GM19395 (cell line): ENCODE results near the gene SH3PXD2A.

ENCODE experiments used
- ATAC-seq: cut with Tn5 transposase; IDR thresholded peaks from one replicate; pipeline ENCODE4 v1.9.1; 2021; ENCODE audit warnings: mild to moderate bottlenecking, moderate library complexity; ENCODE audit not compliant: unreplicated experiment

Gene SH3PXD2A

GRCh38 chr10:103727991-103728689 lies 127.2 kb downstream of the SH3PXD2A start:
- no peak for ATAC-seq

GRCh38 chr10:103727546-103727963 lies 127.8 kb downstream of the SH3PXD2A start:
- no peak for ATAC-seq

- ATAC-seq, result no peak
Observed at GRCh38 chr10:103726637-103727036, 128.7 kb downstream of the SH3PXD2A start.

GRCh38 chr10:103725242-103725641 lies 130.1 kb downstream of the SH3PXD2A start:
- ATAC-seq, result no peak

DNA sequence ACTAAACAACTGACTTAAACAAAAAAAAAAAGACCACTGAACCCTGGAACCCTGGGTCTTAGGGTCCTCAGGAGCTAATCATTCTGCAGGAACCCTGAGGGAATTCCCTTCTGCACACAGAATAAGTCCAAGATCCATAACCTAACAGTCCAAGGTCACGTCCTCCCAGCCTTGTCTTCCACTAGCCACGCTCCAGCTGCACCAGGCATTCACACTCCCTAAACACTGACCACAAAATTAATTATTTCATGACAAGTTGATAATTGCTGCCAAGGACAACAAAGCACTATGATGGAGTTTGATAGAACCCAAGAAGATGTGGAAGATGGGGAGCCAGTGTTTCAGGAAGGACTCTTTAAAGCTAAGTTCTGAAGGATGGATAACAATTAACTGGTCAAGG lies 130.6 kb downstream of the SH3PXD2A start:
- ATAC-seq, result no peak

DNA sequence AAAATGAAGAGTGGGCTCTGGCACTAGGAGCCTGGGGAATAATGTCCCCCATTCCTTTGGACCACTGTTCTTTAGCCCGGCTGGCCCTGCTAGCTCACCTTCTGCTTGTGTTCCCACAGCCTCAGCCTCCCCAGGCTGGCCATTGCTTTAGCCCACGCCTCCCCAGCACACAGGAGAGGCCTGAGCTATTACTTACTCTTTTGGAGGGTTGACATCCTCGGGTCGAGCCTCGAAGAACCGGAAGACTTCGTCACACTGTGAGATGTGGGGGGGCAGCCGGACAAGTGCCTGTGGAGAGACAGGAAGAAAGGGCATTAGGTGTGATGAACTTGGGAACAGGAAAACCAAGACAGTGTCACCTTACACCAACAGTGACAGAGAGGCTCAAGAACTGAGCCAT lies 131.3 kb downstream of the SH3PXD2A start:
- no peak for ATAC-seq

DNA sequence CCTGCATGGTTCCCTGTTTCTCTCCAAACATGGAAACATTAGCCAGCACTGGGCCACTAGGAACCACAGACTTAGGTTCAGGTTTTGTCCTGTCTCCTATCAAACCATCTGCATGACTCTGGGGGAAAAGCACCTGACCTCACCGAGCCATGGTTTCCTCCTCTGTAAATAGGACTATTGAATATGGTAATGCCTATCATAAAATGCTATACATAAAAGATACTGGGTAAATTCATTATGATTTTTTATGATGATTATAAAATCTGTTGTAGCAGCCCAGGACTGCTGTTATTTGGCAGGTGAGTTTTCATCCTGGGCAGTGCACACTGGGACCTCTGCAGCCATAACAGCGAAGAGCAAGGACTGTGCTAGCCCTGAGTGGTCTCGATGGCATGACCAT lies 131.8 kb downstream of the SH3PXD2A start:
- ATAC-seq, result no peak

GRCh38 chr10:103722632-103723031 lies 132.7 kb downstream of the SH3PXD2A start:
- no peak for ATAC-seq

- no peak for ATAC-seq
Observed at GRCh38 chr10:103720964-103721335, 134.4 kb downstream of the SH3PXD2A start.

DNA sequence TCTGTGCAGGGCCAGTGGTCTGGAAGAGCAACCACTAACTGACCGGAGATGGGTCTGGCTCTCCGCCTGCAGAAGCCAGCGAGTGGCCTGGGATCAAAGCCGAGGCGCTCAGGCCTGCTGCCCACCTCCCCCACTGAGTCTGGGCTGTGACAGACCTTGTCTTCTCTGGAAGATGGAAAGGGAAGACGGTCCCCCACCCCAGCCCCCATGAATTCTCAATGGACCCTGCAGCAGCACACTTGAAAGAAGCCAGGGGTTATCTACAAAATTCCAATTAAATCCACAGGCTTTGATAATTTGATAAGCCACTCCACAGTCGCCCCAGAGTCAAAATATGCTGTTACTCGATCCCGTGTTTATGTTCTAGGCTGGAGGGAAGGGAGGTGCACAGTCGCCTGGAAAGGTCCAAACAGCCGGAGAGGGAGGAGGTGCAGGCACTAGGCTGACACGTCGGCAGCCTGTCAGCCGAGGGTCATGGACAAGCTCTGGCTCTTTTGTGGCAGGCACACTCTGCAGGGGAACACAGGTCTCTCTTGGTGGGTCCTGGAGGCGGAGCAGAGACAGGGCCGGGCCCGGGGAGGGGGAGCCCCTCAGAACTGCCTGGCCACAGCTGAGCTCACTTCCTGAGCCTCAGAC lies 134.9 kb downstream of the SH3PXD2A start:
- ATAC-seq, result no peak

DNA sequence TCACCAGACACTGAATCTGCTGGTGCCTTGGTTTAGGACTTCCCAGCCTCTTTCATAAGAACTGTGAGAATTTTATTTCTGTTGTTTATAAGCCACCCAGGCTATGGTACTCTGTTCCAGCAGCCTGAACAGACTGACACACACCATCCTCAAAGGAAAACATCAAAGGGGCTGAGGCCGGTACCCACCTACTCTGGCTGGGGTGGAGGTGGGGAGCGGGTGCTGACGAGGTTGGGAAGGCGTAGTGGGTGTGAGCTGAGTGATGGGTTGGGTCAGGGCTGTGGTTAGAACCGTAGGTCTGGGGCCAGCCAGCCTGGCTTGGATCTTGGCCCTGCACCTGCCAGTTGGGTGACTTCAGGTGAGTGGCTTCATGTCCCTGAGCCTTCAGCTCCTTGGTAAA lies 136.3 kb downstream of the SH3PXD2A start:
- ATAC-seq, result no peak

DNA sequence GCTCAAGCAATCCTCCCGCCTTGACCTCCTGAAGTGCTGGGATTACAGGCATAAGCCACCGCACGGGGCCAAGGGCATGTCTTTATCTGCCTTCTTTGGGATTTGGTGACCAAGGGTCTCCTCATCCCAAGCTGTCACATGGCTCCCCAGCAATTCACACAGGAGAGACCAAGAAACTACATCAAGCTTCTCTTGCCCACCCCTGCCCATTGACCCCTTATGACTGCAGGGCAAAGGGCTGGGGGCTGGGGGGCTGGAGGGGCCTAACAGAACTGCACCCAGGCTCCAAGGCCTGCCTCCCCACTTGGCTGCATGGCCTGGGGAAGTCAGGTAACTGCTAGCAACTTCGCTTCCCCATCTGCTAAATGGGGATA lies 137.1 kb downstream of the SH3PXD2A start:
- ATAC-seq, result no peak

DNA sequence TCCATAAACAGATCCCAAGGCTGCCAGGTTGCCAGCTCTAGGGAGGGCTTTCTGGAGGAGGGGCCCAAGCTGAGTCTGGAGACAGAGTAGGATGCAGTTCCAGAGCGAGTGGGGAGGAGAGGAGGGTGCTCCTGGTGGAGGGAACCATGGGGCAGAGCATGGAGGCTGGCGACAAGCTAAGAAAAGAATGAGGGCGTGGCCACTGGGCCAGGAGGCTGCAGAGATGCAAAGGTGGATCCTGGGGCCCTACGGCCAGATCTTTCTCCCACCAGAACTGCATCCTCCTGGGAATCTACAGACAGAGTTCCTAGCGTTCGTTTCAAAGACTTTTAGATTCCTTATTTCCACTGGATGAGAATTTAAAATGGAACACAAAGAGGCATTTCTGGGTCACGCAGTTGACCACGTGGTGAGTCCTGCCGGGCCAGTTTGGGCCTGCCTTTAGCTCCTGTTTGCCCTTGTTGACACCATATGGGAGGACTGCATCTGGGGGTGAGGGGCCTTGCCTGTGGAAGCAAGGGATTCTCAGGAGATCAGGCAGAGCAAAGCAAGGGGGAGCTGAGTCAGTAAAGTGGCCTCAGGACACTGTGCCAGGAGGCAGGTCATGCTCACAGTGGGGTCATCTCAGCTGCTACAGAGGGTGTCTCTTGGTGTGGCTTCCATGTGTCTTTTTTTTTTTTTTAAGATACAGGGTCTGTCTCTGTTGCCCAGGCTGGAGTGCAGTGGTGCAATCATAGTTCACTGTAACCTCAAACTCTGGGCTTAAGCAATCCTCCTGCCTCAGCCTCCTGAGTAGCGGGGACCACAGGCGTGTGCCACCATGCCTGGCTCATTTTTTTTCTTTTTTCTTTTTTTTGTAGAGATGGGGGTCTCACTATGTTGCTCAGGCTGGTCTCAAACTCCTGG lies 137.8 kb downstream of the SH3PXD2A start:
- no peak for ATAC-seq

DNA sequence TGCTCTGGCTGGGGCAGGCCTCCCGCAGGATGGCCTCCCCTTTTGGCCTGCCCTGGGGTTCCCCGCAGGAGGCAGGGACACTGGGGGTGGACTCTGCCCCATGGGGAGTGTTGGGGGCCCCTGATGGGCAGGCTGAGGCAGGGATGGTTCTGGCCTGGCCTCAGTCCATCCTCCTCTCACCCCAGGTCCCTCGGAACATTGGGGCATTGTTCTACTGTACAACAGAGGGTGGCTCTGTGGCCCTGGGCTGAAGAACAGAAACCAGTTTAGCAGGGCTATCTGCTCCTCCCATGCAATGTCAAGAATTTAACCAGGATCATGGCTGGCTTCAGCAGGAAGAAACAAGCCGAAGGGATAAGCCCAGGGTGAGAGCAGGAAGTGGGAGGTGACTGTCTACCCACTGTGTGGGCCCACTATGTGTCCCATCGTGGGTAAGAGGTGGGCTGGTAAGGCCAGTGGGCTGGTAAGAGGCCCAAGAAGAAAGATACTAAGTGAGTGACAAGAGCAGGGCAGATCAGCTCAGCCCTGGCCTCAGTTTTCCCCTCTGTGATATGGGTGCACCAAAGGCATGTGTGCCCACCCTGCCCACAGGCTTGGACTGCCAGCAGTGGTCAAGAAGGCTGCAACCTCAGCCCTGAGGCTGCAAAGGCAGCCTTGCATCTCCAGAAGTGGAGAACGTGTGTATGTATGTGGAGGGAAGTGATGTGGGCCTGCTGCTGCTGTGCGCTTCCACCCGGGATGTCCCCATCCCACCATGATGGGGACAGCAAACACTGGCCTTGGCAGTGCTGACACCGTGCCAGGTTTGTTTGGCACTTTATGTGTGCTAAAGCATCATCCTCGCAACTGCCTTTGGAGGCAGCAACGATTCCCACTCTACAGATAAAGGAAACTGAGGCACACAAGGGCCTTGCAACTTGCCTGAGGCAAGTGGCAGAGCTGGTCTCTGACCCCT lies 138.9 kb downstream of the SH3PXD2A start:
- ATAC-seq, result no peak

- ATAC-seq, result no peak
Observed at GRCh38 chr10:103715430-103715829, 139.9 kb downstream of the SH3PXD2A start.

DNA sequence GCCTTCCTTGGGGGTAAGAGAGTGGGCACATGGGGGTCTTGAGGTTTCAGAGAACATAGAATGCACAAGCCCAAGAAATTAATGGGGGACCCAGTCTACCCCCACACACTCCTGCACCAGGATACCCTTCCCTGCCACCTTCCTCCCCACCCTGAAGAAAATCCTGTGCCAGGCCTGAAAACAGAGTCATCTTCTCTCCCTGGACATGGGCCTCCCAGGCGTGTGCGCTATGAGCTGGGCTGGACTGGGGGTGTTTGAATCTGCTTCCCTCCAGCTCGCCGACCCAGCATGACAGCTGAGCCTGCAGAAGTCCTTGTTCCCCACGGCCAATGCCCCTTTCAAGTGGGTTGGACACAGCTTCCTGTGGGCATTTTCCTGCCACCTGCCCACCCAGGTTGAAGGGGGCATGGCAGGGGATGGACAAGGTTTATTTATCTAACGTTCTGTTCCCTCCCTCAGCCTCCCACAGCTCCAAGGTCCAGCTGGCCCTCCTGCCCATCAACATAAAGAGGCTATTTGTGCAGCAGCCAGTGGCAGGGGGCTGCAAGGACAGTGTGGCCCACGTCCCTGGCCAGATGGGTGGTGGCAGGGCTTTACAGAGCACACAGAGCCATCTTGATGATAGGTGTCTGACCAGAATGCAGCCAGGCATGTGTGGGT lies 141.0 kb downstream of the SH3PXD2A start:
- ATAC-seq, result no peak

DNA sequence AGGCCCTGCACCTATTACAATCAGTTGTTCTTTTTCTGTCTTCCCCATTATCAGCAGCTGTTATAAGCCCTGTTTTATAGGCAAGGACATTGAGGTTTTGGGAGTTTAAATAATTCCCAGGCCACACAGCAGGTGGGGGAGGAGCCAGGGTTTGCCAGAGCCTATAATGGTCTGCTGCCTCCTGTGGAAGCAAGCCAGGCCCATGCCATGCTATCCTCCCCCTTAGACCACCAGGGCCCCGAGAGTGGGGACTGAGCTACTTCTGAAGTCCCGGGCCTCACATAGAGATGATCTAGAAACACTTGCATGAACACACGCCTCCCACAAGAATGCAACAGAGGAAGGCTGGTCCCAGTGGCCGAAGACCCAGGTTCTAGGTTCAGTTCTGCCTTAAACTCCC lies 141.7 kb downstream of the SH3PXD2A start:
- ATAC-seq, result no peak

DNA sequence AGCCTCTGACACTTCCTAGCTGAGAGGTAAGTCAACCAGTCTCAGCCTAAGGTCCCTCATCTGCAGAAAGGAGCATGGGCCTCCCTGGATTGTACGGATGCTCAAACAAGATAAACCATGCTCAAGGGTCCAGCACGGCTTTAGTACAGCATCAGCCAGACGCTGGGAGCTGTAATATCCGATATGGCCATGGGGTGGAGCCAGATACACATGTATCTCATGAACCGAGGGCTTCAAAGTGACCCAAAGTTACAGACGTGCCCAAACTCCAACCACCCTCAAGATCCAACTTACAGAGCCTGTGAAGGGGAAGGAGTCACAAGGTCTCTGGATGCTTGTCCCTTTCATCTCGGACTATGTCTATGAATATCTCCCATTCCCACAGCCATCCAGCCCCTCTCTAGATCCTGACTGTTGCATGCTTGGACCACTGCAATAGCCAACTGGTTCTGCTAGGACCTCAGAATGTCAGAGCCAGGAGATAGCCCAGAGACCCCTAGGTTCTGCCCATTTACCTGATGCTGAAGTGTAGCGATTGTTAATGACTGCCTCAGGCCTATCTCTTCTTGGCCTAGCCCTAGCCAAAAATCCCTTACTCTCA lies 142.4 kb downstream of the SH3PXD2A start:
- peak; percentile 90 for ATAC-seq

DNA sequence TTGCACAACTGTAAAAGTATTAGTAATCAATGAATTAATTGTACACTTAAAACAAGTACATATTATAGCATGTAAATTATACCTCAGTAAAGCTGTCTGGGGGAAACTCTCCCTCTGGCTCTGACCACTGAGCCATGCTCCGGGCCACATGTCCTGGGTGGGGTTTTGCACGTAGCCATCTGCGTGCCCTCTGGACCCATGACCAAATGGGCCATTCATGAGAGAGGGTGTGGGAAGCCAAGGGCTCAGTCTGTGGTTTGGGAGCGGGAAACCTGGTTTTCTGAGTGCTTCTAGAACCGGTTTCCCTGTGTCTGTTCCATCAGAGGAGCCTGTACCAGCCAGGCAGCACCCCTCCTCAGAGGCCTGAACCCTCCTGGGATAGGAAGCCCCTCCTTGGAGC lies 143.2 kb downstream of the SH3PXD2A start:
- no peak for ATAC-seq
